Left renal cortex interstitium (tissue), 4 donors: ENCODE data around the gene CALY. TPM values are rescaled to one million over a fixed set of nuclear protein-coding genes. Genes with fewer than 3 reads are reported as not detected.

Experiments
- DNase-seq, 4 donors: peaks; one replicate each; pipeline ENCODE4 v3.0.0-alpha.2; 2013; ENCODE audit warnings: low read depth in 4 of 4, low spot score in 2 of 4, missing footprints in 1 of 4
- polyA plus RNA-seq, 4 donors: library from polyadenylated mRNA; unstranded; fragments of 120-200 nt; gene quantifications; one replicate each; pipeline ENCODE4 v1.2.1, GENCODE V29; 2013; ENCODE audit not compliant: insufficient read length in 4 of 4

The CALY gene
- polyA plus RNA-seq, 4 donors, result 0.31 to 0.73 TPM; not detected in 2

- DNase-seq, result no peak
Observed at GRCh38 chr10:133314911-133315310, 21.8 kb downstream of the CALY start.

- DNase-seq, result no peak
Observed at GRCh38 chr10:133313192-133313591, 23.5 kb downstream of the CALY start.

- DNase-seq, result no peak
Observed at GRCh38 chr10:133312769-133313145, 23.9 kb downstream of the CALY start.

GRCh38 chr10:133312016-133312768 is 24.5 kb downstream of the CALY start:
- DNase-seq, result no peak

- no peak for DNase-seq
Observed at GRCh38 chr10:133311570-133311969, 25.1 kb downstream of the CALY start.

- no peak for DNase-seq
Observed at GRCh38 chr10:133310789-133311188, 25.9 kb downstream of the CALY start.

GRCh38 chr10:133310399-133310755 is 26.3 kb downstream of the CALY start:
- DNase-seq, result no peak

GRCh38 chr10:133309720-133310398 is 26.8 kb downstream of the CALY start:
- no peak for DNase-seq

- DNase-seq, result peak in 2 of 4 donors; percentile 70 to 78
Observed at GRCh38 chr10:133309100-133309719, 27.5 kb downstream of the CALY start.

GRCh38 chr10:133308421-133309099 is 28.1 kb downstream of the CALY start, which contains the start of the genes TUBGCP2 and ZNF511:
TSS of gene TUBGCP2 (minus strand) at chr10:133308872. CDS start at chr10:133302941, 5,931 bp downstream.
TSS of gene ZNF511 (plus strand) at chr10:133308914. CDS start at chr10:133308944, 30 bp downstream.
- DNase-seq, result peak in 3 of 4 donors; percentile 69 to 73 (median 69)

- DNase-seq, result peak in 1 of 4 donors; percentile 74
Observed at GRCh38 chr10:133307776-133308420, 28.8 kb downstream of the CALY start.

- no peak for DNase-seq
Observed at GRCh38 chr10:133306941-133307379, 29.7 kb downstream of the CALY start.

- no peak for DNase-seq
Observed at GRCh38 chr10:133306097-133306476, 30.6 kb downstream of the CALY start.

- no peak for DNase-seq
Observed at GRCh38 chr10:133303206-133303605, 33.5 kb downstream of the CALY start.

GRCh38 chr10:133302230-133302629 is 34.5 kb downstream of the CALY start:
- DNase-seq, result no peak

- DNase-seq, result no peak
Observed at GRCh38 chr10:133299738-133300137, 37.0 kb downstream of the CALY start.

- DNase-seq, result no peak
Observed at GRCh38 chr10:133299224-133299623, 37.5 kb downstream of the CALY start.

- no peak for DNase-seq
Observed at GRCh38 chr10:133298466-133298865, 38.2 kb downstream of the CALY start.

GRCh38 chr10:133297504-133297903 is 39.2 kb downstream of the CALY start:
- no peak for DNase-seq
